ENCODE results near the gene RABGAP1. TPM values are rescaled to one million over a fixed set of nuclear protein-coding genes. Genes with fewer than 3 reads are reported as not detected.
A peak's percentile ranks its signal among the peaks of the same experiment; 100 is the strongest.

RABGAP1 gene
- total RNA-seq, 1 donor from 2014 or later = 31.9 TPM

GRCh38 chr9:122929796-122930354 is 10.9 kb upstream of the RABGAP1 start:
- no peak overlapping the region for H3K4me3 ChIP-seq (ENCODE audit: low read depth, low read length)
- DNase-seq (ENCODE audit: low read depth) (no peak), FAIRE-seq (no peak)
- no peak for TF ChIP-seq CTCF (IDR thresholded peaks at IDR 0.05; ENCODE audit: insufficient read depth, low read length, severe bottlenecking)
- H3K36me3 ChIP-seq (ENCODE audit: control insufficient read depth, insufficient read depth, low read length) = no peaks in the 10 kb centered on the region
- no peaks in the 10 kb centered on the region for H3K27me3 ChIP-seq (ENCODE audit: control insufficient read depth, insufficient read depth, low read length)

GRCh38 chr9:122930541-122931225 is 10.1 kb upstream of the RABGAP1 start:
- FAIRE-seq = no peak
- TF ChIP-seq CTCF (IDR thresholded peaks at IDR 0.05; ENCODE audit: insufficient read depth, low read length, severe bottlenecking) = peak; percentile 5

GRCh38 chr9:122931226-122932121 is 9.3 kb upstream of the RABGAP1 start, which contains the start of gene ZBTB26:
Gene ZBTB26, minus strand, starts transcription at chr9:122931512. Its CDS starts 11,578 bp downstream, at chr9:122919934.
- Histone ChIP-seq H3K4me3 (ENCODE audit: low read depth, low read length) (peak within 1 kb of the TSS; percentile 91), H3K36me3 (ENCODE audit: control insufficient read depth, insufficient read depth, low read length) (no peaks in the 10 kb centered on the region), H3K27me3 (ENCODE audit: control insufficient read depth, insufficient read depth, low read length) (no peaks in the 10 kb centered on the region)
- TF ChIP-seq CTCF (IDR thresholded peaks at IDR 0.05; ENCODE audit: insufficient read depth, low read length, severe bottlenecking) = no peak
- DNase-seq (ENCODE audit: low read depth) (peak; percentile 82), FAIRE-seq (no peak)

More at GRCh38 chr9:122930541-122931225, 10.1 kb upstream of the RABGAP1 start:
- no peaks in the 10 kb centered on the region for H3K27me3 ChIP-seq (ENCODE audit: control insufficient read depth, insufficient read depth, low read length)
- H3K4me3 ChIP-seq (ENCODE audit: low read depth, low read length) = peak overlapping the region; percentile 91
- no peak for DNase-seq (ENCODE audit: low read depth)
- no peaks in the 10 kb centered on the region for H3K36me3 ChIP-seq (ENCODE audit: control insufficient read depth, insufficient read depth, low read length)

- TF ChIP-seq CTCF (IDR thresholded peaks at IDR 0.05; ENCODE audit: insufficient read depth, low read length, severe bottlenecking) = no peak
- FAIRE-seq (no peak), DNase-seq (ENCODE audit: low read depth) (no peak)
- Histone ChIP-seq H3K36me3 (ENCODE audit: control insufficient read depth, insufficient read depth, low read length) (no peaks in the 10 kb centered on the region), H3K4me3 (ENCODE audit: low read depth, low read length) (no peak overlapping the region), H3K27me3 (ENCODE audit: control insufficient read depth, insufficient read depth, low read length) (no peaks in the 10 kb centered on the region)
These were observed 4.4 kb upstream of the RABGAP1 start for GRCh38 chr9:122936464-122936863.

- FAIRE-seq (no peak), DNase-seq (ENCODE audit: low read depth) (no peak)
- H3K36me3 ChIP-seq (ENCODE audit: control insufficient read depth, insufficient read depth, low read length) = no peaks in the 10 kb centered on the region
- TF ChIP-seq CTCF (IDR thresholded peaks at IDR 0.05; ENCODE audit: insufficient read depth, low read length, severe bottlenecking) = no peak
- no peaks in the 10 kb centered on the region for H3K27me3 ChIP-seq (ENCODE audit: control insufficient read depth, insufficient read depth, low read length)
- no peak overlapping the region for H3K4me3 ChIP-seq (ENCODE audit: low read depth, low read length)
These were observed 3.9 kb upstream of the RABGAP1 start for GRCh38 chr9:122936883-122937282.
